GM18517 (cell line): ENCODE measurements around the gene NACAD.

Experiments
- ATAC-seq: cut with Tn5 transposase; IDR thresholded peaks from one replicate; pipeline ENCODE4 v1.9.1; 2021; ENCODE audit warnings: mild to moderate bottlenecking, moderate library complexity; ENCODE audit not compliant: unreplicated experiment

NACAD gene

DNA sequence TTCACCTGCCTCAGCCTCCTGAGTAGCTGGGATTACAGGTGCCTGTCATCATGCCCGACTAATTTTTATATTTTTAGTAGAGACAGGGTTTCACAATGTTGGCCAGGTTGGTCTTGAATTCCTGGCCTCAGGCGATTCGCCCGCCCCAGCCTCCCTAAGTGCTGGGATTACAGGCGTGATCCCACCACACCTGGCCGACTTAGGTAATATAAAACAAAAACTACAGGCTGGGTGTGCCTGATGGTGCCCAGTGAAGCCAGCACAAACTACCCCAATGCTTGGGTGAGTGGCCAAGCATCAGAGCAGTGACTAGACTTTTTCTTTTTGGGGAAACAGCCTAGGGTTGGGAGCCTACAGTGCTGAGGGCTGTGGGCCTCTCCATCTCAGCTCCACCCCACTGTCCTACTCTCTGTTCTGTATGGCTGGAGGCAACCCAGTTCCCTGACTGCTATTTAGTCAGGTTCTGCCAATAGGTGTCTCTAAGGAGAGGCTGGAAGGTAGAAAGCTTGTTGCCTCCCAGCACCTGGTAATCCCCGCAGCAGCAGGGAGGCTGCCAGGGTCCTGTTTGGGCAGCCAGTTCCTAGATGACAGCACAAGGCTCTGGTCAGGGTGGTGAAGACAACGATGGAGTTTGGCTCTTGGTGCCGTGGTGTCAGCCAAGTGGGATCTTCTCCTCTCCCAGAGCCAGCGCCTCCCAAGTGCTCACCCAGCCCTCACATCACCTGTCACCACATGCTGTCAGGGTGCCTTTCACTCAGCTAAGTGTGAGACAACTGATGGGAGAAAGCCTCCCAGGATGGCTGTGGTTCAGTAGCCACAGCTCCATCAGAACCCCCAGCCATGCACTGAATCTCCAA lies 10.4 kb upstream of the NACAD start:
- no peak for ATAC-seq

DNA sequence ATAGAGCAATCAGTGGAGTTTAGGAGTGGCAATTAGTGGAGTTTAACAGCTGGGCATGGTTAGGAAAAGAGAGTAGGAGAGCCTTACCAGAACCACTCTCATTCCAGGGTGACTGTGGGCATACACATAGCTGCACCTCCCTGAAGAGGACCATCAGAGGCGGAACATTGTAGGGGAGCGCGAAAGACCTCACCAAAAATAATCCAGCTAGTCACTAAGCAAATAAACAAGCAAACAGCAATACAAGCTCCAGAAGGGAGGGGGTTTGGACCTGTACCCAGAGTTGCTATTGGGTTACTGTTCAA lies 4.1 kb upstream of the NACAD start:
- ATAC-seq = no peak

DNA sequence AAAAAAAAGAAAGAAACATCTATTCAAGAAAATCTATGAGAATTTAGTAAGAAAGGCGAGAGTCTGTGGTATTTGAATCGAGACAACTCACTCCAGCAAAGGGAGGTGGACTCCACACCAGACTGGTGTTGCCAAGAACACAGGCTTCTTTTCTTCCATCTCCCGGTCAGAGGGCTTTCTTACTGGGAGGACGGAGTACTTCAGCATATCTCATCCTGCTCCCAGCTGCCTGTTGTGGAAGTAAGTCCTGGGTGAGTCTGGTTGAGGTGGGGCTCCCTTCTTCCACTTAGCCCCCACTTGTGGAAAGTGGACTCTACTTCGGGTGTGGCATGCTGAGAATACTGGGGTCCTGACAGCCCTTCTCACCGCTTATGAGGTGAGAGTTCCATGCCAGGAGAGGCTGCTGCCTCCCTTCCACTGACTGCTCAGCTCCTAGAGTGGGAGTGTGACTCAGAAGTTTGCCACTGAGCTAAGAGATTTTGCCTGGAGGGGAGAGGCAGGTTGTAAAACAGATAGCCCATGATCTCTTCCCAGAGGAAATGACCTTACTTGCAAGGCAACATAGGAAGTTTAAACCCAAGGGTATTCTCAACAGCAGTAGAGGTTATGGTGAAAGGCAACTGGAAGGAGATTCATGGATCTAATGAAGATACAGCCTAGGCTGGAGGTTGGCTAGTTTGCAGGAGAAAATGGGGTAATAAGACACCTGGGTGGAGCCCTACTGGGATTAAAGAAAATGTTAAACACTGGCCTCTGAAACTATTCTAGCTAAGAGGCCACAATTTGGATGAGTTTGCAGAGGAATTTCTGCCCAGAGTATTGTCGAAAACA lies 3.5 kb upstream of the NACAD start:
- no peak for ATAC-seq

DNA sequence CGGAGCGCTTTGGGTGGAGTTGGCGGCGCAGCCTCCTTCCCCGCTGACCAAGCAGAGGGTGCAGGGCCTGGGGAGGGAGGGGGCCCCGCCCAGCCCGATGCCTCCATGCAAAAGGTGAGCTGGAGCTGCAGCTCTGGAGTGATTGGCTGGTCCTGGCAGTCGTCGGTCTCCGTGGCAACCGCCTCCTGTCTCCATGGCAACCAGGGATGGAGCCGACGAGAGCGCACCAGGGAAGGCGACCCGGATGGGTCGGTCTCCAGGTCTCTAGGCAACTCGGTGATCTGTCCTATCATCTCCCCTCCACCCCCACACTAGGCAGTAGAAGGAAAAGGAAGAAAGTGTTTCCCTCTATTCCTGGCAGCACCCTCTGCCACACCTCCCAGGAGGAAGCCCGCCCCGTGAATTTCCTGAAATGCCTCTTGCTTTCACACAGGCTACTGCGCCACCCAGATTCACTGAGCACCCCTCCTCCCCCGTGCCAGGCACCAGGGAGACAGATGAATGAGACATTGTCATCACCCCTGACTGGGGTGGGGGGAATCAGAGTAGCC lies 647 bp upstream of the NACAD start:
- ATAC-seq = no peak

DNA sequence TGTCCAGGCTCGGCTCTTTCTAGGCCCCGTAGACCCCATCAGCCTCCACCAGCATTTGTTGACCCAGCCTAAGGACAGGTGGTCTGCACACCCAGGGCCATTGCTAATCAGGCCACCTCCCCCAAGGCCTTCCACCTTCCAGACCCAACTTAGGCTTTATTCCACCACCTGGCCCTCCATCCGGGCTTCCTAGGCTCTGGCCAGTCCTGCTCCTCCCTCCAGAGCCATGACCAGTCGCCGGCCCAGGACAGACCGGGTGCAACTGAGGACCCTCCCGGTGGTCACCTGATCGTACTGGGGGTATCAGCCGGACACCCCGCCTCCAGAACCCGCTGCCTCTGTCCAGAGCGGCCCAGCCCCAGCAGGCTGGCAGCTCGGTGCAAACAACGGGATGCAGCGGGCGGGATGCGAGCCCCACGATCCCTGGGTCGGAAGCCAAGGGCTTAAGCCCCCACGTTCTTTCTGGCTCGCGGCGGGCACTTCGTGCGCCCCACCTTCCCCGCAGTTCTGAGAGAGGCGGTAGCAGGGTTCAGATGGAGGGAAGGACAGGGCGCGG lies 545 bp downstream of the NACAD start:
- ATAC-seq = no peak

DNA sequence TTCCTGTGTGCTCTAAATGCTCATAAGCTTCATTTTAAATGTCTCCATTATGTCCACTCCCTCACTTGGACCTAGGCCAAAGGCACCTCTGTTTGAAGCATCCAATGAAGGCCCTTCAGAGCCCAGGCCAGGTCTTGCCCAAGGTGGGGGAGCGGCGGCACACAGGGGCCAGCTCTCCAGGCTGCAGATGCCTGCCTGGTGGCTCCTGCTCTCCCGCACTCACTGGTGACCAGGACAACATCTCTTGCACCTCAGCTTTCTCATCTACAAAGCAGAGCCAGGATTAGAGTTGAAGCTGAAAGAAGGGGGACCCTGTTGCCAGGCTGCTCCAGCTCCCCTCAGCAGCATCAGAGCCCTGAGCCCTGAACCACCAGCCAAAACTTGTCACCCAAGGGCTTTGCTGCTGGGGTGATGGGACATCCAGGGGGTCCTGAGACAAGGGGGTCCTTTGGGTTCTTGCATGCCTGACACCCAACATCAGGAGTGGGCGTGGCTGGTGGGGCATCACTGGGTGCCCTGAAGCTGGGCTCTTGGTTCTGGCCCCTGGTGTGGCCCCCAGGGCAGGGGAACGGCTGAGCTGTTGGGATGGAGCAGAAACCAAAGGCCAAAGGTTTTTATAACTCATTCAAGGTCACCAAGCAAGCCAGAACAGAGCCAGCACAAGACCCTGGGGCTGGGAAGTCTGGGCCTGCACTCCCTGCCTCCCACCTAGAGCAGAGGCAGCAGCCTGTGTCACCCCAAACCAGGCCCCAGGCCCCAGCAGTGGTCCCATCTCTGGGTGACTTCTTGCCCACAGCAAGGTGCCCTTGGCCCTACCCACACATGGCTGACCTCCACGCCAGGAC lies 1.2 kb downstream of the NACAD start:
- ATAC-seq = no peak

DNA sequence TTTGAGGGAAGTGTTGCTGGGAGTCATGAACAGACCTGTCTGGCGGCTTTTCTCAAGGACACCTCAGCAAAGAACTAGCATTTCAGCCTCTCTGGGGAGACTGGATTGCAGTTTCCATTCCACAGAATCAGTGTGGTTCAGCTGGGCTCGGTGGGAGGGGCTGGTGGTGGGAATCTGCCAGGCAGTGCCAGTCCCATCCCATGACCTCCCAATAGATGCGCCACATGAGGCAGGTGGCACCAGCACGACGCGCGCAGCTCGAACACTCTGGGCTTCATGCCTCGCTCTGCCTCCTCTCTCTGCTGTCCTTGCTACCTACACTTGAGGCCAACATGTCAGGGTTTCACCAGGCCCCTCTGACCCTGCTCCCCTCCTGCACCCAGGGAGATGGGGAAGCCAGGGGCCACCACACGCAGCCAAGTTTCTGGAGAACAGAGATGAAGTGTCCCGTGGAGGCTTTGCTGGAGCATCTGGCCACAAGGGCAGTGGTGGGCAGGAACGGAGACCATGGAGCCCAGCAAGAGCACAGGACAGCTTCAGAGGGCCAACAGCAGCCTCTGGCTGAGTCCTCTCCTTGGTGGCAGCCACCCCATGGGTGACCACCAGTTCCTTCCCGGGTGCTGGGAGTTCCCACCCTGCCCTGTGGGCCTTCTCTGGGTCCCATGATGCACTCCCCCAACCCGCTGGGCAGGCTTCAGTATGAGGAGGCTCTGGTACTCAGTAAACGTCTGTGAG lies 2.3 kb downstream of the NACAD start:
- no peak for ATAC-seq

DNA sequence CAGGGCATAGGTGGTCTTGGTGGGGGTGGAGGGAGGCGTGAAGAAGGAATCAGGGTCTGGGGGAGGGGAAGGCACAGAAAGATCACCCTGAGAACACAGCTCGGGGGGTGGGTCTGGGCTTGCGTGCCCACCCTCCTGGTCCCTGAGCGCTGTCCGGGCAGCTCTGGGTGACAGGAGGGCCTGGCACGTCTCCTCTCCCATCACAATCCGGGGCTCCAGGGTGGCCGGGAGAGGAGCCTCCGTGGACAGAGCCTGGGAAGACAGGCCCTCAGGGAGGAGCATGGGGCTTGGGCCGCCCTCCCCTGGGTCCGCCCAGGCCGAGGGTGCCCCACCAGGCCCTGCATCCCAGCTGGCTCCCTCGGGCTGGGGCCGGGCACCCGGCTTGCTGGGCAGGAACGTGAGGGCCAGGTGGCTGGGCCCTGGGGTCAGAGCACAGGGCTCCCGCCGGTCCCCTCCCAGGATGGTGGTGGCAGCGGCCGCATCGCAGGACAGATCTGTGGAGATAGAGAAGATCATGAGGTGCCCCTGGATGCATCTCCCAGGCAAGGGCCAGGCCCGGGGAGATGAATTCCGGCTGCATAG lies 3.1 kb downstream of the NACAD start:
- ATAC-seq = no peak

DNA sequence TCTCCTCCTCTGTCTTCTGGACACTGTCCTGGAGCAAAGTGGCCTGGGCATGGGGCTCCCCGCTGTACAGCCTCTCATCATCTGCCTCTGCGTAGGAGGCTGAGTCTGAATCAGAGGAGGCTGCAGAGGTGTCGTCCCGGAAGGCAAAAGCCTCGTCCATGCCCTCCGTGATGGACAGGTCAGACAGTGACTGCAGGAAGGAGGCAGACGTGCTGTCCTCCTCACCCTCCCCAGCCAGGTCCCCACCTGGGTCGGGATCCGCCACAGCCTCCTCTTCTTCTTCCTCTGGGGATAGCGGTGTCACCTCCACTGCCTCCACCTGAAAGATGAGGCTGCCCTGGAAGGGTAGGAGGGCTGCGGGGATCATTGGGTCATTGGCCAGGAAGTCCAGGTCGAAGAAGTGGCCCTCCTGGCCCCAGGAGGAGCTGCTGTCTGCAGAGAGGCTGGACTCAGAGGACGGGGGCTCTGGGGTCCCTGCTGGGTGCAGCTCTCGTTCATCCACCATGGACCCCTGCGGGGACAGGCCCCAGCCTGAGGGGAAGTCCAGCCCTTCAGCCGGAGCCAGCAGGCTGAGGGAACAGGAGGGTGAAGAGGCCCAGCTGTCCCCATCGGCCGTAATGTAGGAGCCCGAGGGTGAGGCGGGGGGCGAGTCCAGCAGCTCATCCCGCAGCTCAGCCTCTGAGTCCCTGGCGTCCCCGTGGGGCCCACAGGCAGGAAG lies 3.7 kb downstream of the NACAD start:
- ATAC-seq = no peak

DNA sequence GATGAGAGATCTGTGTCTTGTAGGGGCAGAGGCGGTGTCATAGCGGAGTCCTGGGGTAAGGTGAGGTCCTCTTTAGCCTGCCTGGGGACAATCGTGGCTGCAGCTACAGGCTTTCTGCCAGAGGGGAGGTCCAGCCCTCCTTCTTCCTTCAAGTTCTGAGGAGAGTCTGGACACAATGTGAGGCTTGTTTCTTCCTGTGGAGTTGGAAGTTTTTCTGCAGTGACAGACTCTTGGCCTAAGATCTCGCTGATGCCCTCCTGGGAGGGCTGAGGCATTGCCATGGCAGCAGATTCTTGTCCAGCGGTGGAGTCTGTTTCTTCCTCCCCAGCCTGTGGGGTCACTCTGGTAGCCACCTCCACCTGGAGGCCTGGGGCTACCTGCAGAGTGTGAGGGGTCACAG lies 4.4 kb downstream of the NACAD start:
- no peak for ATAC-seq

DNA sequence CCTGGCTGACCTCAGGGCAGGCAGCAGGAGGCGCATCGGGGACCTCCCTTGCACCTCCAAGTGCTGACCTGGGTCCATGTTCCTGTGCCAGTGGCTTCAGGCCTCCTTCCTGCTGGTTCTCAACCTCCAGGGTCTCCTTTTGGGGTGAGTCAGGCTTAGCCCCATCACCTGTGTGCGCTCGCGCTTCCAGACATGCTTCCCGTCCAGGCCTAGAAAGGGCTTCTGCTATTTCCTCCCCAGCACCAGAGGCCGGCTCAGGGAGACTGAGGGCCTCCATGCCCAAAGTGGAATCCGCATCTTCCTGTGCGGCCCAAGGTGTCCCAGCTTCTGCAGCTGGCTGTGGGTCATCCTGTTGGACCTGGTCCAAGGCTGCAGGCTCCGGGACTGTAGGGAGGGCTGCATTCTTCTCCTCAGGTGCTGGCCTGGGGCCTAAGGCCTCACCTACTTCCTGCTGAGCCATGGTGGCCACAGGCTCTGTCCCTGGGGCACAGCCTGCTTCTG lies 5.9 kb downstream of the NACAD start:
- no peak for ATAC-seq

DNA sequence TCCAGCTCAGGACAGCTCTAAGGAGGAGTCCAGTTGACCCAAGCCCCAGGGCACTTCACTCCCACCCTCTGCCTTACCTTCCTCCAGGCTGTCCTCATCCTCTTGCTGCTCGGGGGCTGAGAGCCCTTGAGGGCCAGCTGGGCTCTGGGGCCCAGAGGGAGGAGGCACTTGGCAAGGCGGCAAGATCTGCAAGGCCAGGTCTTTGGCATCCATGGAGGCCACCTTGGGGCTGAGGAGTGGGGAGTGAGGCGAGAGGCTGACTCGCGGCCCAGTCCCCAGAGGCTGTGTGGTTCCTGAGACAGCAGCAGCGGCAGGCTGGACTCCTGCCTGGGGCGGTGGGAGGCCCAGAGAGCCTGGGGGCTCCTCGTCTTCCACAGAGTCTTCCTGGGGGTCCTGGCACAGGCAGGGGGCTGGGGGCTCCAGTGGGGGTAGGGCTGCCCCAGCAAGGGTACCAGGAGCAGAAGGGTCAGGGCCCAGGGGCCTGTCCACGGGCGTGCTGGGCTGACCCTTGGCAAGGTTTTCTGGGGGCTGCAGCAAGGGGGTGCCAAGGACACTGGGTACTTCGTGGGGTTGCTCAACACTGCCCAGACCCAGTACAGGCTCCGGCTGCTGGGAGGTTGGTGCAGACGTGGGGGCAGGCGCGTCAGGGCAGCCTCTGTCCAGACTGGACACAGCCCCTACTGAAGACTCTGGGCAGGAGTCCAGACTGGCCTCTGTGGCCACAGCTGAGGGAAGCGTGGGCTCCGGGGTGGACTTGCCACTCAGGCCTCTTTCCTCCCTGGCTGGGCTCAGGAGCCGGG lies 6.5 kb downstream of the NACAD start:
- ATAC-seq = no peak

DNA sequence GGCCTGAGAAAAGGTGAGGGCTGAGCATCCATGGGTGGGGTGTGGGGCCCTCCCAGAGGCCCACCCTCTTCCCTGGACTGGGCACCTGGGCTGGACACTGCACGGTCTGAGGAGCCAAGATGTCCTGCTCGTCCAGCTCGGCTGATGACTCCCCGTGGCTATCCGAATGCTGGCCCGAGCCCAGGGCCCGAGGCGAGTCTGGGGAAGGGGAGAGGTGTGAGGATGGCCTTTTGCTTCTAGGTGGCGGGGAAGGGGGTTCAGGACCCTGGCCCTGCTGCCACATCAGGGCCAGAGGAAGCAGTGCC lies 7.1 kb downstream of the NACAD start:
- ATAC-seq = no peak

DNA sequence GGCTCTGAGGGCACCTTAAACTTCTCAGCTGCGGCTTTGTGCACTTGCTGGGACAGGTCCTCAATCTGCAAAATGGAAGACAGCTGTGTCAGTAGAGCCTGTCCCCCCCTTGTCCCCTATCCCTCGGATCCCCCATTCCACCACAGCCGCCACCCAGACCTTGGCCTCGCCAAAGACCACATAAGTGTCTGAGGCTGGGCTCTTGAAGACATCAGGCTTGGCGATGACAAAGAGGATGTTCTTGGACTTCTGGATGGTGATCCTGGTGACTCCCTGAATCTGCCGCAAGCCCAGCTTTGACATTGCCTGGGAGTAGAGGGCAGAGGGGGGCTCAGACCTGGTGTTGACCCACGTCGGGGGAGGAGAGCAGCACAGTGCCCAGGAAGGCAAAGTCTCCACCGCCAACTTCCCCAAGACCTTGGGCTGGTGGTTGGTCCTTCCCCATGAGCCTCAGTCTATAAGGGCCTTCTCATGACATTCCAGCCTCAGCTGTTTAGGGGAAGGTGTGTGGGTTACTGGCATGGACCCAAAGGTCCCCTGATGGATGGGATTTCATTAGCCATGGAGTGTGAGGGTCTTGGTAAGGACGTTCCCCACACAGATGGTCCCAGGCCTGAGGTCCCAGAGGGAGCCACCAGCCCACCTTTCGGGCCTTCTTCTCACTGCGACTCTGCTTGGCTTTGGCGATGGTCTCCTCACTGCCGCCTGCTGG lies 7.7 kb downstream of the NACAD start:
- ATAC-seq = no peak

DNA sequence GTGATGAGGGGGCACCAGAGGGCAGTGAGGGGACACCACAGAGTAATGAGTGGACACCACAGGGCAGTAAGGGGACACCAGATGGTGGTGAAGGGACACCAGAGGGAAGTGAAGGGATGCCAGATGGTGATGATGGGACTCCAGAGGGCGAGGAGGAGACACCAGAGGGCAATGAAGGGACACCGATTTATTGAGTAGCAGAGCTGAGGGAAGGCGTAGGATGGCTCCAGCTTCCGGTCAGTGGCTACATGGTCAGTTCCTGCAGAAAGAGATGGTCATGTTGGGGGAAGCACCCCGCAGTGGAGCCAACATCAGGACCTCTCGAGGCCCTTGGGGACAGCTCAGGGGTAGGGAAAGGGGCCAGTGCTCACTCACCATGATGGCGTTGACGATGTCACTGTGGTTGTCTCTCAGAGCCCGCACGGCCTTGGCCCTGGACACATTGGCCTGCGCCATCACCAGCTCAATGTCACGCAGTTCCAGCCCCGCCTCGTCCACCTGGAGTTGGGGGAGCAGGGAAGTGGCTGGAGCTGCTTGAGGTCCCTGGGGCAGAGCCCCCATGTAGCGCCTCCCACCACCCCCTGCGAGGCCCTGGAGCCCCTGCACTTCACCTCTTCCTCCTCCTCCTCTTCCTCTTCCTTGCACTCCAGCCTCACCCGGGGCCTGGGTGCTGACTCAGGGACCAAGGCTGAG lies 8.4 kb downstream of the NACAD start:
- ATAC-seq = no peak

DNA sequence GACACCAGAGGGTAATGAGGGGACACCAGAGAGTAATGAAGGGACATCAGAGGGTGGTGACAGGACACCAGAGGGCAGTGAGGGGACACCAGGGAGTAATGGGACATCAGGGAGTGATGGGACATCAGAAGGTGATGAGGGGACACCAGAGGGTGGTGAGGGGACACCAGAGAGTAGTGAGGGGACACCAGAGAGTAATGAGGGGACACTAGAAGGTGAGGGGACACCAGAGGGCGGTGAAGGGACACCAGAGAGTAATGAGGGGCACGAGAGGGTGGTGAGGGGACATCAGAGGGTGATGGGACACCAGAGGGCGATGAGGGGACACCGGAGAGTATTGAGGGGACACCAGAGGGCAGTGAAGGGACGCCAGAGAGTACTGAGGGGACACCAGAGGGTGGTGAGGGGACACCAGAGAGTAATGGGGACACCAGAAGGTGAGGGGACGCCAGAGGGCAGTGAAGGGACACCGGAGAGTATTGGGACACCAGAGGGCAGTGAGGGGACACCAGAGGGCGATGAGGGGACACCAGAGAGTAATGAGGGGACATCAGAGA lies 10.6 kb downstream of the NACAD start:
- ATAC-seq = no peak

DNA sequence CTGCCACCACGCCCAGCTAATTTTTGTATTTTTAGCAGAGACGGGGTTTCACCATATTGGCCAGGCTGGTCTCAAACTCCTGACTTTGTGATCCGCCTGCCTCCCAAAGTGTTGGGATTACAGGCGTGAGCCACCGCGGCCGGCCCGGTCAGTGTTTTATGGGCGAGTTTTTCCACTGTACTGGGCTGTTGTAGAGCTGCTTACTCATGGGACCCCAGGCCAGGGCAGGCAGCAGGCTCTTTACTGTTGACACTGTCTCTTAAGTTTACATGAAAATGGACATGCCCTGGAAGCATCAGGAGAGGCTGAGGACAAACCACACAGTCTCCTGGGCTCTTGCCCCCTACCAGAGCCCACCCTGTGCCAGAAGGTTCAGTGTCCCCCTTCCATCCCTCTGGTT lies 11.2 kb downstream of the NACAD start:
- no peak for ATAC-seq
